SW480 (cell line): Measurements from ENCODE around the gene PHF1.
"Not testable (repeated sequence)": the region's sequence is repeated elsewhere in the genome, so short reads cannot be mapped to it uniquely, and the experiment has no call there.

Source experiments
- DNase-seq: peaks from one replicate; pipeline ENCODE4 v3.0.0-alpha.2; 2016; ENCODE audit warnings: low spot score

PHF1 gene

GRCh38 chr6:33410711-33411631, at the start of gene PHF1:
TSS of gene PHF1 (plus strand) at chr6:33411014. CDS start at chr6:33412264, 1,250 bp downstream.
- peak; percentile 69 for DNase-seq

- not testable (repeated sequence) for DNase-seq
Observed at GRCh38 chr6:33363486-33363885, 47.3 kb upstream of the PHF1 start.

GRCh38 chr6:33364475-33365205, 46.2 kb upstream of the PHF1 start:
- peak; percentile 33 for DNase-seq

GRCh38 chr6:33365206-33365971, 45.4 kb upstream of the PHF1 start:
- not testable (repeated sequence) for DNase-seq

GRCh38 chr6:33367009-33367714, 43.7 kb upstream of the PHF1 start:
- DNase-seq: no peak

- not testable (repeated sequence) for DNase-seq
Observed at GRCh38 chr6:33367715-33368025, 43.1 kb upstream of the PHF1 start.

- DNase-seq: not testable (repeated sequence)
Observed at GRCh38 chr6:33371901-33372300, 38.9 kb upstream of the PHF1 start.

GRCh38 chr6:33372526-33373123, 38.2 kb upstream of the PHF1 start:
- no peak for DNase-seq

- DNase-seq: no peak
Observed at GRCh38 chr6:33373960-33374910, 36.6 kb upstream of the PHF1 start.

GRCh38 chr6:33375143-33375671, 35.6 kb upstream of the PHF1 start:
- no peak for DNase-seq

GRCh38 chr6:33377171-33377570, 33.6 kb upstream of the PHF1 start:
- DNase-seq: no peak

GRCh38 chr6:33379184-33379583, 31.6 kb upstream of the PHF1 start:
- DNase-seq: not testable (repeated sequence)

- no peak for DNase-seq
Observed at GRCh38 chr6:33380272-33380981, 30.4 kb upstream of the PHF1 start.

- DNase-seq: no peak
Observed at GRCh38 chr6:33383427-33384185, 27.2 kb upstream of the PHF1 start.

GRCh38 chr6:33384581-33385020, 26.2 kb upstream of the PHF1 start:
- no peak for DNase-seq

- no peak for DNase-seq
Observed at GRCh38 chr6:33390173-33390572, 20.6 kb upstream of the PHF1 start.

GRCh38 chr6:33390767-33391277, 20.0 kb upstream of the PHF1 start:
- DNase-seq: no peak

GRCh38 chr6:33391278-33391921, 19.4 kb upstream of the PHF1 start, which contains the start of gene KIFC1:
TSS of gene KIFC1 (plus strand) at chr6:33391823. CDS start at chr6:33391986, 163 bp downstream.
- peak; percentile 99 for DNase-seq
